ENCODE data around the gene MFAP1.

The MFAP1 gene

DNA sequence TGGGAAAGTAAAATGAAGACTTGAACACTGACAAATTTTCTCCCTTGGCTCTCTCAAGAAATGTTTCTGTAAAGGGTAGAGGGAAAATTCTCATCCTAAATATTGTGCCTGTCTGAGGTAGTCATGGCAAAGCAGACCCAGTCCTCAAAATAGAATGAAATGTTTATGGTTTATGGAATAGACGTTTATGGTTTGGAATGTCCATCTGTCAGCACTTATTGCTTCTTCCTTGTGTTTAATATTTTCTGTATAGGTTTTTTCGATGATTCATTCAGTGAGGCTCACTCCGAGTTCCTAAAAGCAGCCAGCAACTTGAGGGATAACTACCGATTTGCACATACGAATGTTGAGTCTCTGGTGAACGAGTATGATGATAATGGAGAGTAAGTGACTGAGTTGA is 61.7 kb downstream of the MFAP1 start:
- no peaks in the 10 kb centered on the region for H3K27me3 ChIP-seq (ENCODE audit: low read length)
- peaks cover 13% of the 10 kb centered on the region; the same call in 1 of the 2 replicates for H4K20me1 ChIP-seq (ENCODE audit: low read depth, low read length)
- no peaks in the 10 kb centered on the region for H3K9me3 ChIP-seq (ENCODE audit: insufficient read depth, low read length)
- no peak overlapping the region for H3K4me2 ChIP-seq (ENCODE audit: low read depth, low read length, poor library complexity, severe bottlenecking)
- H3F3A ChIP-seq (ENCODE audit: insufficient read depth) = peaks cover 56% of the 10 kb centered on the region
- H3K79me2 ChIP-seq (ENCODE audit: insufficient read depth, low read length) = peaks cover 9% of the 10 kb centered on the region; the same call in 1 of the 2 replicates
- no peak overlapping the region for H3K4me3 ChIP-seq (ENCODE audit: insufficient read depth, low read length, poor library complexity, severe bottlenecking)
- no peak overlapping the region for H2AFZ ChIP-seq (ENCODE audit: low read depth, low read length, severe bottlenecking)
- no peak for TF ChIP-seq EZH2phosphoT487 (conservative IDR thresholded peaks at IDR 0.05; ENCODE audit: low read length)
- TF ChIP-seq, protein P1, sequence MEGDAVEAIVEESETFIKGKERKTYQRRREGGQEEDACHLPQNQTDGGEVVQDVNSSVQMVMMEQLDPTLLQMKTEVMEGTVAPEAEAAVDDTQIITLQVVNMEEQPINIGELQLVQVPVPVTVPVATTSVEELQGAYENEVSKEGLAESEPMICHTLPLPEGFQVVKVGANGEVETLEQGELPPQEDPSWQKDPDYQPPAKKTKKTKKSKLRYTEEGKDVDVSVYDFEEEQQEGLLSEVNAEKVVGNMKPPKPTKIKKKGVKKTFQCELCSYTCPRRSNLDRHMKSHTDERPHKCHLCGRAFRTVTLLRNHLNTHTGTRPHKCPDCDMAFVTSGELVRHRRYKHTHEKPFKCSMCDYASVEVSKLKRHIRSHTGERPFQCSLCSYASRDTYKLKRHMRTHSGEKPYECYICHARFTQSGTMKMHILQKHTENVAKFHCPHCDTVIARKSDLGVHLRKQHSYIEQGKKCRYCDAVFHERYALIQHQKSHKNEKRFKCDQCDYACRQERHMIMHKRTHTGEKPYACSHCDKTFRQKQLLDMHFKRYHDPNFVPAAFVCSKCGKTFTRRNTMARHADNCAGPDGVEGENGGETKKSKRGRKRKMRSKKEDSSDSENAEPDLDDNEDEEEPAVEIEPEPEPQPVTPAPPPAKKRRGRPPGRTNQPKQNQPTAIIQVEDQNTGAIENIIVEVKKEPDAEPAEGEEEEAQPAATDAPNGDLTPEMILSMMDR (IDR thresholded peaks at IDR 0.05; ENCODE audit: insufficient read depth, low read length, poor library complexity, severe bottlenecking) = no peak
- no peak overlapping the region for H3K9ac ChIP-seq (ENCODE audit: low read length)
- H3K9me2 ChIP-seq (replicated peaks; ENCODE audit: insufficient read depth, low read length) = no peaks in the 10 kb centered on the region
- peaks cover 58% of the 10 kb centered on the region for H3K36me3 ChIP-seq (ENCODE audit: low read length)
- no peak overlapping the region for H3K27ac ChIP-seq (ENCODE audit: low read depth, low read length)

Data from SU-DHL-6 (cell line).